Activated T-cell treated with anti-CD3 and anti-CD28 coated beads, Interleukin-2, amount 50 U/mL, for 24 hours (primary cell): ENCODE measurements around the gene RFX4.

Experiments
- DNase-seq: peaks from one replicate; pipeline ENCODE4 v3.0.0-alpha.2; 2020
- H3K27ac Mint-ChIP-seq: 2 replicates; pipeline ENCODE4 v1.8.0; 2020; ENCODE audit warnings: mild to moderate bottlenecking, mixed read lengths
- H3K27me3 Mint-ChIP-seq: 2 replicates; pipeline ENCODE4 v1.8.0; 2020; ENCODE audit warnings: mixed read lengths
- H3K36me3 Mint-ChIP-seq: 2 replicates; pipeline ENCODE4 v1.8.0; 2020; ENCODE audit warnings: low read depth, mixed read lengths
- H3K4me1 Mint-ChIP-seq: 2 replicates; pipeline ENCODE4 v1.8.0; 2020; ENCODE audit warnings: low read depth, mixed read lengths
- H3K4me3 Mint-ChIP-seq: 2 replicates; pipeline ENCODE4 v1.8.0; 2020; ENCODE audit warnings: mild to moderate bottlenecking, moderate library complexity, mixed read lengths
- H3K9me3 Mint-ChIP-seq: 2 replicates; pipeline ENCODE4 v1.8.0; 2020; ENCODE audit warnings: mixed read lengths

Gene RFX4

GRCh38 chr12:106774808-106775524, 192.2 kb downstream of the RFX4 start:
- peaks cover 32% of the 10 kb centered on the region for H3K36me3 Mint-ChIP-seq
- H3K27me3 Mint-ChIP-seq: no peaks in the 10 kb centered on the region
- H3K9me3 Mint-ChIP-seq: no peaks in the 10 kb centered on the region
- peak overlapping the region; percentile 99 for H3K27ac Mint-ChIP-seq
- peak overlapping the region; percentile 89 for H3K4me3 Mint-ChIP-seq
- peaks cover 44% of the 10 kb centered on the region for H3K4me1 Mint-ChIP-seq
- DNase-seq: peak; percentile 63

- H3K27ac Mint-ChIP-seq: no peak overlapping the region
- H3K9me3 Mint-ChIP-seq: no peaks in the 10 kb centered on the region
- peaks cover 37% of the 10 kb centered on the region for H3K36me3 Mint-ChIP-seq
- no peak for DNase-seq
- no peaks in the 10 kb centered on the region for H3K27me3 Mint-ChIP-seq
- H3K4me1 Mint-ChIP-seq: peaks cover 52% of the 10 kb centered on the region
- no peak overlapping the region for H3K4me3 Mint-ChIP-seq
Observed at GRCh38 chr12:106776897-106777296, 194.1 kb downstream of the RFX4 start.

DNA sequence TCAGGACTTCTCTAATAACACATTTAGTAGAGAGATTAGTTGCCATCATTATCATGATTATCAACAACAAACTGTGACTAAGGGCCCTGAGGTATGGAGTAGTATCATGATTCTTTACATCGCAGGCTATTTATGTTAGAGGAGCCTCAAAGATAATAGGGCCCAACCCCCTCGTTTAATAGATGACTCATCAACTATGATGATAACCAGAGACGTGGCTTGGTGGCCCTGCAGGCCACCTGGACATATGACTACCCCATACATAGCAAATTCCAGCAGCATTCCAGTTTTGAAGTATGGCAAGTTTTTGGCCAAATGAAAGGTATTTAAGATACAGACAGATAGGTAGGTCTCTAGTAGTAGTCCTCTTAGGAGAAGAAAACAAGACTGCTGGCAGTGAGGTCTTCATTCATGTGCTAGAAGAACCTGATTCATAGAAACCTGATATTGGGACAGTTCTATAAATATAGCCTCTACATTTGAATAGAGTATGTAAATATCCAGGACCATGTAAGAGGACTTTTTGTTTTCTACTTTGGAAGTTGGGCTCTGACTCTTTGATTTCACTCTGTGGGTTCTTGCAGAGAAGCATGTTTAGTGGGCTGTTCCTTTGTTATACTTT, 197.3 kb downstream of the RFX4 start:
- Mint-ChIP-seq H3K9me3 (no peaks in the 10 kb centered on the region), H3K27ac (no peak overlapping the region), H3K36me3 (peaks cover 42% of the 10 kb centered on the region), H3K4me1 (peaks cover 47% of the 10 kb centered on the region), H3K4me3 (no peak overlapping the region), H3K27me3 (no peaks in the 10 kb centered on the region)
- no peak for DNase-seq

DNA sequence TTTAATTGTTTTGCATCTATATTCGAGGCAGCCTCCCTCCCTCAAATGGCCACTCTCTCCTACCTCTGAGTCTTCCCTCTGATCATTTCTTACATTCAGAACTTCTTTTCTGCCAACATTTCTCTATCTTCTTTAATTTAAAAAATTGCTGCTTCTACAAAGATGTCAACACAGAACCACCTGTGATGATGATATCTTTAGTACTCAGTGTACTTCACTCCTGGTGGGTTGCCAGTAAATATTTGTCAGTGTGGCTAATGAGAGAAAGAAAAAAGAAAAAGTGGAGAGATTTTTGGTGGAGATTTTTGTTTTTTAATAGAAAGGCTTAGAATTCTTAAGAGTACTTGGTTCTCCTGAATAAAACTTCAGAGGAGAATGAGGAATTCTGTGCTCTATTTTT, 199.8 kb downstream of the RFX4 start:
- no peak for DNase-seq
- H3K4me1 Mint-ChIP-seq: peaks cover 25% of the 10 kb centered on the region
- no peaks in the 10 kb centered on the region for H3K9me3 Mint-ChIP-seq
- H3K27ac Mint-ChIP-seq: no peak overlapping the region
- no peaks in the 10 kb centered on the region for H3K27me3 Mint-ChIP-seq
- H3K4me3 Mint-ChIP-seq: no peak overlapping the region
- peaks cover 49% of the 10 kb centered on the region for H3K36me3 Mint-ChIP-seq

- Mint-ChIP-seq H3K27ac (no peak overlapping the region), H3K27me3 (no peaks in the 10 kb centered on the region), H3K4me3 (no peak overlapping the region), H3K9me3 (no peaks in the 10 kb centered on the region), H3K4me1 (peaks cover 18% of the 10 kb centered on the region), H3K36me3 (peaks cover 52% of the 10 kb centered on the region)
- no peak for DNase-seq
Observed at GRCh38 chr12:106783515-106783914, 200.7 kb downstream of the RFX4 start.

GRCh38 chr12:106790020-106790419, 207.2 kb downstream of the RFX4 start:
- H3K27ac Mint-ChIP-seq: no peak overlapping the region
- no peaks in the 10 kb centered on the region for H3K27me3 Mint-ChIP-seq
- peaks cover 4% of the 10 kb centered on the region for H3K4me1 Mint-ChIP-seq
- peaks cover 62% of the 10 kb centered on the region for H3K36me3 Mint-ChIP-seq
- no peak overlapping the region for H3K4me3 Mint-ChIP-seq
- H3K9me3 Mint-ChIP-seq: no peaks in the 10 kb centered on the region
- no peak for DNase-seq

- Mint-ChIP-seq H3K27ac (no peak overlapping the region), H3K4me1 (peaks cover 4% of the 10 kb centered on the region), H3K27me3 (no peaks in the 10 kb centered on the region), H3K36me3 (peaks cover 53% of the 10 kb centered on the region), H3K9me3 (no peaks in the 10 kb centered on the region), H3K4me3 (no peak overlapping the region)
- DNase-seq: no peak
Observed at GRCh38 chr12:106791531-106791930, 208.7 kb downstream of the RFX4 start.

DNA sequence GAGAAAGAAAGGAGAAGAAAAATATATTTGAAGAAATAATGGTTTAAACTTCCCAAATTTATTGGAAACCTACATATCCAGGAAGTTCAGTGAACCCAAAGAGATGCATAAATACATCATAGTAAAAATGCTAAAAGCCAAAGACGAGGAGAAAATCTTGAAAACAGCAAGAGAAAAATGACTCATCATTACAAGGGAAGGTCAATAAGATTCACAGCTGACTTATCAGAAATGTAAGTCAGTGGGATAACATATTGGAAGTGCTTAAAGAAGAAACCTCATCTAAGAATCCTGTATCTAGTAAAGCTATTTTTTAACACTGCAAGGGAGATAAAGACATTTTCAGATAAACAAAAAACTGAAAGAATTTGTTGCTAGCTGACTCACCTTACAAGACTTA, 211.6 kb downstream of the RFX4 start:
- H3K4me3 Mint-ChIP-seq: no peak overlapping the region
- H3K4me1 Mint-ChIP-seq: peaks cover 4% of the 10 kb centered on the region
- H3K27ac Mint-ChIP-seq: no peak overlapping the region
- DNase-seq: no peak
- H3K36me3 Mint-ChIP-seq: peaks cover 36% of the 10 kb centered on the region
- no peaks in the 10 kb centered on the region for H3K9me3 Mint-ChIP-seq
- no peaks in the 10 kb centered on the region for H3K27me3 Mint-ChIP-seq

- H3K36me3 Mint-ChIP-seq: peaks cover 40% of the 10 kb centered on the region
- H3K4me3 Mint-ChIP-seq: no peak overlapping the region
- H3K4me1 Mint-ChIP-seq: peaks cover 6% of the 10 kb centered on the region
- H3K27ac Mint-ChIP-seq: no peak overlapping the region
- no peak for DNase-seq
- no peaks in the 10 kb centered on the region for H3K9me3 Mint-ChIP-seq
- H3K27me3 Mint-ChIP-seq: no peaks in the 10 kb centered on the region
Observed at GRCh38 chr12:106801167-106801708, 218.4 kb downstream of the RFX4 start.

- Mint-ChIP-seq H3K4me1 (peaks cover 6% of the 10 kb centered on the region), H3K4me3 (no peak overlapping the region), H3K9me3 (no peaks in the 10 kb centered on the region), H3K27ac (no peak overlapping the region), H3K36me3 (peaks cover 42% of the 10 kb centered on the region), H3K27me3 (no peaks in the 10 kb centered on the region)
- DNase-seq: no peak
Observed at GRCh38 chr12:106801830-106802533, 219.2 kb downstream of the RFX4 start.

- Mint-ChIP-seq H3K27ac (no peak overlapping the region), H3K9me3 (no peaks in the 10 kb centered on the region), H3K4me3 (no peak overlapping the region), H3K4me1 (peaks cover 3% of the 10 kb centered on the region), H3K36me3 (peaks cover 40% of the 10 kb centered on the region), H3K27me3 (no peaks in the 10 kb centered on the region)
- DNase-seq: no peak
Observed at GRCh38 chr12:106804668-106805067, 221.9 kb downstream of the RFX4 start.
